ENCODE results near the gene RTEL1.
"Not testable (repeated sequence)": the region's sequence is repeated elsewhere in the genome, so short reads cannot be mapped to it uniquely, and the experiment has no call there.

The RTEL1 gene

GRCh38 chr20:63667858-63668257, 9.7 kb downstream of the RTEL1 start:
- peaks cover 12% of the 10 kb centered on the region for H3K4me1 ChIP-seq
- no peak for TF ChIP-seq CTCF (IDR thresholded peaks at IDR 0.05; ENCODE audit: low read depth, low read length)
- no peaks in the 10 kb centered on the region for H3K9me3 ChIP-seq
- no peak for DNase-seq
- peaks cover 49% of the 10 kb centered on the region for H3K36me3 ChIP-seq
- no peak overlapping the region for H3K4me3 ChIP-seq (ENCODE audit: low read depth, low read length)
- H3K27me3 ChIP-seq: no peaks in the 10 kb centered on the region

GRCh38 chr20:63668351-63668750, 10.2 kb downstream of the RTEL1 start:
- H3K4me1 ChIP-seq: peaks cover 12% of the 10 kb centered on the region
- no peak for TF ChIP-seq CTCF (IDR thresholded peaks at IDR 0.05; ENCODE audit: low read depth, low read length)
- no peak for DNase-seq
- H3K4me3 ChIP-seq (ENCODE audit: low read depth, low read length): no peak overlapping the region
- H3K27me3 ChIP-seq: no peaks in the 10 kb centered on the region
- H3K9me3 ChIP-seq: no peaks in the 10 kb centered on the region
- peaks cover 46% of the 10 kb centered on the region for H3K36me3 ChIP-seq

- H3K4me3 ChIP-seq (ENCODE audit: low read depth, low read length); H3K9me3 ChIP-seq; H3K27me3 ChIP-seq; DNase-seq; H3K4me1 ChIP-seq: not testable (repeated sequence)
- H3K36me3 ChIP-seq: peaks cover 56% of the 10 kb centered on the region
These were observed 13.6 kb downstream of the RTEL1 start for GRCh38 chr20:63671695-63672094.

DNA sequence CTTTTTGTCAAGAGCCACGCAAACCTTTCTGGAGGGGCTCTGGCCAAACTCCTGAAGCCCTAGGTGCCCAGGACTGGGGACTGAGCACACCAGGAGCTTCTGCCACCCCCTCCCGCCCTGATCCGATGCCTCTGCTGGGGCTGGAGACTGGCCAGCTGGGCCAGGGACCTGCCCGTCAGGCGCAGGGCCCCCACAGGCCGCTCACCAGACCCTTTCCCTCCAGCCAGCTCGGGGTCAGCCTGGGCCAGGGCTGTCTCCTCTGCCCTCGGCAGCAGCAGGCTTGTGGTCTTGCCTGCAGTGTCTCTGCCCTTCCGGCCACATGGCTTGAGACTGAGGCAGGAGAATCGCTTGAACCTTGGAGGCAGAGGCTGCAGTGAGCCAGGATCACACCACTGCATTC, 14.6 kb downstream of the RTEL1 start:
- peaks cover 53% of the 10 kb centered on the region for H3K36me3 ChIP-seq

DNA sequence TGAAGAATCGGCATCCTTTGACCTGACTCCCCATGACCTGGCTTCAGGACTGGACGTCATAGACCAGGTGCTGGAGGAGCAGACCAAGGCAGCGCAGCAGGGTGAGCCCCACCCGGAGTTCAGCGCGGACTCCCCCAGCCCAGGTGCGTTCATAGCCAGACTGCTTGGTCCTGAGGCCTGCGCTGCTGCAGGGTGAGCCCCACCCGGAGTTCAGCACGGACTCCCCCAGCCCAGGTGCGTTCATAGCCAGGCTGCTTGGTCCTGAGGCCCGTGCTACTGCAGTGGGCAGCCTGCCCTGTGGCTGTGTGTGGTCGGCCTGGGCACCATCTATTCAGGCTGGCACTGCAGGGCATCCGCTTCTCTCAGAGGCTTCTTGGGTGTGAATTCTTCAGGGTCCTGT, 15.8 kb downstream of the RTEL1 start:
- H3K4me3 ChIP-seq (ENCODE audit: low read depth, low read length): no peak overlapping the region
- peaks cover 44% of the 10 kb centered on the region for H3K36me3 ChIP-seq
- H3K27me3 ChIP-seq: no peaks in the 10 kb centered on the region
- no peaks in the 10 kb centered on the region for H3K4me1 ChIP-seq
- DNase-seq: no peak
- no peak for TF ChIP-seq CTCF (IDR thresholded peaks at IDR 0.05; ENCODE audit: low read depth, low read length)
- no peaks in the 10 kb centered on the region for H3K9me3 ChIP-seq

More for the DNA sequence above, 14.6 kb downstream of the RTEL1 start:
- Histone ChIP-seq H3K4me1 (no peaks in the 10 kb centered on the region), H3K4me3 (ENCODE audit: low read depth, low read length) (no peak overlapping the region), H3K27me3 (no peaks in the 10 kb centered on the region), H3K9me3 (no peaks in the 10 kb centered on the region)
- DNase-seq: no peak
- no peak for TF ChIP-seq CTCF (IDR thresholded peaks at IDR 0.05; ENCODE audit: low read depth, low read length)

- Histone ChIP-seq H3K27me3 (no peaks in the 10 kb centered on the region), H3K36me3 (peaks cover 41% of the 10 kb centered on the region), H3K9me3 (no peaks in the 10 kb centered on the region), H3K4me1 (no peaks in the 10 kb centered on the region), H3K4me3 (ENCODE audit: low read depth, low read length) (no peak overlapping the region)
- DNase-seq: no peak
- no peak for TF ChIP-seq CTCF (IDR thresholded peaks at IDR 0.05; ENCODE audit: low read depth, low read length)
These were observed 17.7 kb downstream of the RTEL1 start for GRCh38 chr20:63675681-63676368.
